Fibroblast of villous mesenchyme (primary cell): Measurements from ENCODE around the gene NKAIN1. TPM values are rescaled to one million over a fixed set of nuclear protein-coding genes. Genes with fewer than 3 reads are reported as not detected.

Experiments used
- DNase-seq: peaks from one replicate; pipeline ENCODE4 v3.0.0-alpha.2; 2010; ENCODE audit warnings: low read depth
- H3K4me3 ChIP-seq: 2 replicates; pipeline ENCODE4 v1.5.1; 2011; ENCODE audit warnings: low read depth, mild to moderate bottlenecking, low read length
- CTCF ChIP-seq: IDR thresholded peaks from 2 replicates; pipeline ENCODE4 v1.5.1; 2012; ENCODE audit warnings: low read depth, mild to moderate bottlenecking, low read length; ENCODE audit not compliant: insufficient read depth
- total RNA-seq: library from RNA; depleted of rRNA; stranded (reverse); fragments of >200 nt; gene quantifications from 2 replicates; pipeline ENCODE4 v1.2.3, GENCODE V29; 2012

Gene NKAIN1
- total RNA-seq, 1 donor = not detected

GRCh38 chr1:31234870-31235269 is 4.8 kb downstream of the NKAIN1 start:
- H3K4me3 ChIP-seq = no peak overlapping the region
- TF ChIP-seq CTCF = no peak
- DNase-seq = no peak

GRCh38 chr1:31234123-31234708 is 5.5 kb downstream of the NKAIN1 start:
- TF ChIP-seq CTCF = no peak
- DNase-seq = no peak
- no peak overlapping the region for H3K4me3 ChIP-seq

- no peak overlapping the region for H3K4me3 ChIP-seq
- no peak for DNase-seq
- no peak for TF ChIP-seq CTCF
Observed at GRCh38 chr1:31232689-31233088, 7.0 kb downstream of the NKAIN1 start.

- H3K4me3 ChIP-seq = no peak overlapping the region
- no peak for DNase-seq
- no peak for TF ChIP-seq CTCF
Observed at GRCh38 chr1:31231802-31232201, 7.9 kb downstream of the NKAIN1 start.

GRCh38 chr1:31230378-31230777 is 9.3 kb downstream of the NKAIN1 start:
- no peak for DNase-seq
- no peak for TF ChIP-seq CTCF
- H3K4me3 ChIP-seq = no peak overlapping the region

GRCh38 chr1:31228986-31229385 is 10.7 kb downstream of the NKAIN1 start:
- no peak for DNase-seq

More at GRCh38 chr1:31228986-31229385, 10.7 kb downstream of the NKAIN1 start:
- H3K4me3 ChIP-seq = no peak overlapping the region
- TF ChIP-seq CTCF = no peak
